Neuronal stem cell (in vitro differentiated cells): ENCODE measurements around the gene ZMAT5.

ENCODE experiments used
- DNase-seq: peaks from one replicate; pipeline ENCODE4 v3.0.0-alpha.2; 2013; ENCODE audit warnings: low spot score
- H2AFZ ChIP-seq: one replicate; pipeline ENCODE4 v1.6.1; 2013; ENCODE audit warnings: mild to moderate bottlenecking, low read length, inconsistent platforms
- H2AK5ac ChIP-seq: 2 replicates; pipeline ENCODE4 v1.6.1; 2013; ENCODE audit warnings: low read depth, mild to moderate bottlenecking, inconsistent platforms, low read length, moderate library complexity, mixed read lengths
- H2BK120ac ChIP-seq: 2 replicates; pipeline ENCODE4 v1.6.1; 2013; ENCODE audit warnings: low read depth, mild to moderate bottlenecking, inconsistent platforms, low read length, moderate library complexity, mixed read lengths
- H2BK12ac ChIP-seq: one replicate; pipeline ENCODE4 v1.6.1; 2013; ENCODE audit warnings: low read length, inconsistent platforms
- H2BK15ac ChIP-seq: 2 replicates; pipeline ENCODE4 v1.6.1; 2013; ENCODE audit warnings: mild to moderate bottlenecking, low read length, inconsistent platforms, mixed read lengths
- H2BK5ac ChIP-seq: one replicate; pipeline ENCODE4 v1.6.1; 2013; ENCODE audit warnings: inconsistent platforms, mild to moderate bottlenecking, low read length, moderate library complexity
- H3K14ac ChIP-seq: one replicate; pipeline ENCODE4 v1.6.1; 2013; ENCODE audit warnings: low read length, inconsistent platforms
- H3K18ac ChIP-seq: 2 replicates; pipeline ENCODE4 v1.6.1; 2013; ENCODE audit warnings: low read length, inconsistent platforms
- H3K23ac ChIP-seq: 2 replicates; pipeline ENCODE4 v1.6.1; 2013; ENCODE audit warnings: low read depth, mild to moderate bottlenecking, mixed read lengths, low read length, inconsistent platforms; ENCODE audit not compliant: poor library complexity
- H3K27ac ChIP-seq: replicated peaks from 3 replicates; pipeline ENCODE4 v1.5.1; 2013; ENCODE audit warnings: low read length, inconsistent platforms
- H3K27me3 ChIP-seq, 3 experiments: 2 replicates each; pipeline ENCODE4 v1.6.1; 2013; ENCODE audit warnings: low read length in 3 of 3, mild to moderate bottlenecking in 2 of 3, inconsistent platforms in 1 of 3, low read depth in 1 of 3, mixed read lengths in 1 of 3, moderate library complexity in 1 of 3; ENCODE audit not compliant: control insufficient read depth in 3 of 3, insufficient read depth in 3 of 3
- H3K36me3 ChIP-seq, 2 donors: replicated peaks in 1 of 2; 2 replicates each; pipeline ENCODE4 v1.6.1; 2013; ENCODE audit warnings: low read length in 2 of 2; ENCODE audit not compliant: control insufficient read depth in 2 of 2, insufficient read depth in 2 of 2
- H3K4ac ChIP-seq: 2 replicates; pipeline ENCODE4 v1.6.1; 2013; ENCODE audit warnings: inconsistent platforms, mild to moderate bottlenecking, low read length, moderate library complexity
- H3K4me1 ChIP-seq, 2 donors: 1 replicate in 1 of 2; 2 replicates in 1 of 2; pipeline ENCODE4 v1.6.1; 2013; ENCODE audit warnings: low read length in 2 of 2, low read depth in 1 of 2; ENCODE audit not compliant: control insufficient read depth in 2 of 2, insufficient read depth in 1 of 2
- H3K4me2 ChIP-seq: one replicate; pipeline ENCODE4 v1.6.1; 2013; ENCODE audit warnings: mild to moderate bottlenecking, low read length, inconsistent platforms; ENCODE audit not compliant: insufficient read depth, poor library complexity, severe bottlenecking
- H3K4me3 ChIP-seq, 2 donors: 2 replicates each; pipeline ENCODE4 v1.5.1; 2013; ENCODE audit warnings: low read length in 2 of 2, mild to moderate bottlenecking in 2 of 2, inconsistent platforms in 1 of 2, moderate library complexity in 1 of 2
- H3K79me1 ChIP-seq: one replicate; pipeline ENCODE4 v1.6.1; 2013; ENCODE audit warnings: low read depth, mild to moderate bottlenecking, inconsistent platforms, low read length, moderate library complexity
- H3K9ac ChIP-seq: one replicate; pipeline ENCODE4 v1.6.1; 2013; ENCODE audit warnings: mild to moderate bottlenecking, low read depth, low read length, inconsistent platforms; ENCODE audit not compliant: poor library complexity
- H3K9me3 ChIP-seq, 2 donors: replicated peaks in 1 of 2; 2 replicates each; pipeline versions ENCODE3 to v1.6.1; 2013; ENCODE audit warnings: low read length in 2 of 2, mild to moderate bottlenecking in 2 of 2, inconsistent platforms in 1 of 2, low read depth in 1 of 2, mixed read lengths in 1 of 2, moderate library complexity in 1 of 2; ENCODE audit not compliant: control insufficient read depth in 2 of 2, insufficient read depth in 1 of 2
- H4K8ac ChIP-seq: one replicate; pipeline ENCODE4 v1.6.1; 2013; ENCODE audit warnings: low read depth, mild to moderate bottlenecking, inconsistent platforms, low read length, moderate library complexity
- H4K91ac ChIP-seq: one replicate; pipeline ENCODE4 v1.6.1; 2013; ENCODE audit warnings: low read length, low read depth, mild to moderate bottlenecking, inconsistent platforms; ENCODE audit not compliant: poor library complexity
- WGBS, 2 donors: extraction: QIAGEN DNeasy Blood & Tissue Kit; methylation state at CpG; one replicate each; pipeline ENCODE4 v1.1.7; 2013; ENCODE audit warnings: missing lambda C conversion rate in 2 of 2, mixed read lengths in 1 of 2; ENCODE audit not compliant: insufficient read length in 2 of 2, insufficient replicate concordance in 1 of 2; ENCODE audit errors: extremely low coverage in 2 of 2; 5-methylcytosine and 5-hydroxymethylcytosine counted together

Gene ZMAT5

DNA sequence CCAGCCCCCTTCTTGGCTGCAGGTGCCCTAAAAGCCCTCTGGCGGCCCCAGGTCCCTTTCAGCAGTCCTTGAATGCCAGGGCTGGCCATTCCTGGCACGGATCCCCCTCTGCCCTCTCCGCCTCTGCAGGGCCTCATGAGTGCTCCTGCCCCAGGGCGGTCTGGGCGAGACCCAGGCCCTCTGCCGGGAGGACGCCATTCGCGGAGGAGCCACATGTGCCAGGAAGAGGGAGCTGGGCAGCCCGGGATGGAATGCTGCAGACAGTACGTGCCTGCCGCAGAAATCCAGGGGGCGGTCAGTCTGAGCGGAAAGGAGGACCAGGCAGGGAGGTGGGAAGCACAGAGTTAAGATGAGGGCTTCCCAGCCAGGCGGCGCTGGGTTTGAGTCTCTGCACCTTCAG, 44.2 kb downstream of the ZMAT5 start:
- Histone ChIP-seq H3K23ac (peak overlapping the region; percentile 67), H3K9ac (no peak overlapping the region), H3K4me3 (no peak overlapping the region), H4K91ac (no peak overlapping the region), H2BK5ac (no peak overlapping the region), H4K8ac (no peak overlapping the region), H3K4me2 (no peak overlapping the region), H3K36me3 (no peaks in the 10 kb centered on the region), H3K79me1 (peaks cover 3% of the 10 kb centered on the region), H3K18ac (no peak overlapping the region), H2AFZ (no peak overlapping the region), H3K14ac (no peak overlapping the region), H2AK5ac (no peak overlapping the region), H2BK120ac (no peak overlapping the region), H3K4me1 (peaks cover 0 to 5% of the 10 kb centered on the region in 2 donors), H2BK12ac (peak overlapping the region; percentile 66), H3K27ac (no peak overlapping the region), H3K9me3 (peaks cover 0 to 2% of the 10 kb centered on the region in 2 donors), H2BK15ac (no peak overlapping the region), H3K27me3 (peaks cover 18 to 77% (median 42%) of the 10 kb centered on the region in 3 experiments), H3K4ac (no peak overlapping the region)
- DNase-seq = no peak
- no CpG with 5 or more reads among the region's 16 CpGs for WGBS, 2 donors

DNA sequence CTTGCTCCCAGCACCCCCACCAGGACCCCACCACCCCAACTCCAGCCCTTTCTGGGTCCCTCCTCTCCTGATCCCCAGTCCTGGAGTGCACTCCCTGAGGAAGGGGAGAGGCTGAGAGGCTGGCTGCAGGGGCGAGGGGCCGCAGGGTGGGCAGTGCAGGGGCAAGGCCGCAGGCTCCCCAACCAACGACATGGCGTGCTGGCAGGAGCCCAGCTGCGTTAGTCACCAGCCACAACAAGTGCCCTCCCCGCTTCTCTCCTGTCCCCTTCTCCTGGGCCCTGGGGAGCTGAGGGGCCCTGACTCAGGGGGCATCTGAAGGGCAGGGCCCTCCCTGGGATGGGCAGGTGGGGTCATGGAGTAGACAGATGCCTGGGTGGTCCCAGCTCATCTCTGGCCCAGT, 44.7 kb downstream of the ZMAT5 start:
- no CpG with 5 or more reads among the region's 7 CpGs for WGBS, 2 donors

DNA sequence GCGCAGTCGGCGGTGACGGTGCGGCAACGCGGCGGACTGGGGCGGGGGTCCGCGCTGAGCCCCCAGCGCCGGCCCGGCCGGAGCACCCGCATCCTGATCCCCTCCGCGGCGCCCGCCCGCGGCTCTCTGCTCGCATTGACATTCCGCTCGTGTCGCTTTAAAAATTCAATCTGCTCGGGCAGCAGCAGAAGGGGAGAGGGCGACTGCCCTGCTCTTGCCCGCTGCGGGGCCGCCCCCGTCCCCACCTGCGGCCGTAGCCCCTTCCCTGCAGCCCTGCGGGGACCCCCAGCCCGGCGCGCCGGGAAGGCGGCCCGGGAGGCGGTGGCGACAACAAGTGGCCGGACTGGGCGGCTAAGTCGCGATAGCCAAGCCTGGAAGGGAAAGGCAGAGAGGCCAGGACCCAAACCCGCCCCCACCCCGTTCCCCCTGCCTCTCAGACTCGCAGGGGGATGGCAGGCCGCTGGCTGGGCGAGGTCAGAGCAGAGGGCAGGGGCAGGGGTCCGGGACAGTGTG, 45.9 kb downstream of the ZMAT5 start:
- Histone ChIP-seq H4K8ac (no peak overlapping the region), H3K4me3 (peak overlapping the region in 1 of 2 donors; percentile 41)

More for the DNA sequence above, 44.7 kb downstream of the ZMAT5 start:
- Histone ChIP-seq H4K91ac (no peak overlapping the region), H3K9ac (no peak overlapping the region), H3K79me1 (peaks cover 3% of the 10 kb centered on the region), H3K4ac (no peak overlapping the region), H2AFZ (no peak overlapping the region), H2BK12ac (no peak overlapping the region), H3K4me1 (peaks cover 0 to 5% of the 10 kb centered on the region in 2 donors), H3K27me3 (peaks cover 18 to 81% (median 44%) of the 10 kb centered on the region in 3 experiments), H2AK5ac (no peak overlapping the region), H3K14ac (no peak overlapping the region), H2BK15ac (no peak overlapping the region), H4K8ac (no peak overlapping the region), H3K18ac (no peak overlapping the region), H3K4me3 (no peak overlapping the region), H3K36me3 (no peaks in the 10 kb centered on the region), H3K4me2 (no peak overlapping the region), H2BK120ac (no peak overlapping the region), H3K23ac (peak overlapping the region; percentile 67), H3K9me3 (peaks cover 0 to 2% of the 10 kb centered on the region in 2 donors), H2BK5ac (no peak overlapping the region), H3K27ac (no peak overlapping the region)
- DNase-seq = no peak

DNA sequence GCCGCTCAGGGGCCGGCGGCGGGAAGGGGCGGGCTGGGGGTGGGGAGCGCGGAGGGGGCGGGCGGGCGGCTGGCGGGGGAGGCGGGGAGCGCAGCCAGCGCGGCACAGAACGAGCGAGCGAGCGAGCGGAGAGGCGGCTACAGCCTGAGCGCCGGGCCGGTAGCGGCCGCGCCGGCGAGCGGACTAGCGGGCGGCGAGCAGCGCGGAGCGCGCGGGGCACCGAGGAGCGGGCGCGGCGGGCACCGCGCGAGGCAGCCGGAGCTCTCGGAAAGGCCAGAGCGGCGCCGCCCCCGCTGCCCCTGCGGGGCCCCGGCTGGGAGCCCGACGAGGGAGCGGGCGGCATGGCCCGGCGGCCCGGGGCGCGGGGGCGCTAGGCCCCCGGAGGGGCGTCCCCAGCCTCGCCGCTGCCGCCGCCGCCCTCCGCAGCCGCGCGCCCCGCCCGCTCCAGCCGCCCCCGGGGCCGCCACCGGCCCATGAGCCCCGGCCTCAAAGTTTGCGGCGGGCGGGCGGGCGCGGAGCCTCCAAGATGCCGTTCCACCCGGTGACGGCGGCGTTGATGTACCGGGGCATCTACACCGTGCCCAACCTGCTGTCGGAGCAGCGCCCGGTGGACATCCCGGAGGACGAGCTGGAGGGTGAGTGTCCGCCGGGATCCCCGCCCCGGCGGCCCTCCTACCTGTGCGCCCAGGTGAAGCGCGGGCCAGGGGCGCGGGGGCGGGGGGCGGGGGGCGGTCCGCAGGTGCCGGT, 46.7 kb downstream of the ZMAT5 start, which contains the start of gene CABP7:
Gene CABP7, plus strand, starts transcription at position 105 of the 747 bp plus-strand sequence. Its CDS starts 422 bp downstream, at position 527.
- H3K4me3 ChIP-seq = peak within 1 kb of the TSS in 1 of 2 donors; percentile 41
- peaks cover 18 to 78% (median 50%) of the 10 kb centered on the region in 3 experiments for H3K27me3 ChIP-seq
- H4K91ac ChIP-seq = no peak within 1 kb of the TSS
- no peak within 1 kb of the TSS for H4K8ac ChIP-seq
- peak within 1 kb of the TSS; percentile 35 for H2AK5ac ChIP-seq
- peak within 1 kb of the TSS; percentile 82 for H3K18ac ChIP-seq
- H2BK120ac ChIP-seq = no peak within 1 kb of the TSS
- H3K36me3 ChIP-seq = no peaks in the 10 kb centered on the region
- peaks cover 0 to 5% of the 10 kb centered on the region in 2 donors for H3K9me3 ChIP-seq
- peak within 1 kb of the TSS; percentile 66 for H3K4me2 ChIP-seq
- peaks cover 0 to 3% of the 10 kb centered on the region in 2 donors for H3K4me1 ChIP-seq
- H3K79me1 ChIP-seq = peaks cover 2% of the 10 kb centered on the region
- H2BK15ac ChIP-seq = no peak within 1 kb of the TSS
- H2AFZ ChIP-seq = peak within 1 kb of the TSS; percentile 51
- no CpG with 5 or more reads among the region's 115 CpGs for WGBS, 2 donors
- H3K27ac ChIP-seq = no peak within 1 kb of the TSS
- H3K23ac ChIP-seq = peak within 1 kb of the TSS; percentile 50
- H2BK12ac ChIP-seq = no peak within 1 kb of the TSS
- H3K4ac ChIP-seq = no peak within 1 kb of the TSS
- no peak within 1 kb of the TSS for H2BK5ac ChIP-seq
- no peak for DNase-seq
- no peak within 1 kb of the TSS for H3K9ac ChIP-seq
- H3K14ac ChIP-seq = no peak within 1 kb of the TSS

More for the DNA sequence above, 45.9 kb downstream of the ZMAT5 start:
- H3K9me3 ChIP-seq = peaks cover 0 to 4% of the 10 kb centered on the region in 2 donors
- H2AK5ac ChIP-seq = no peak overlapping the region
- H3K27ac ChIP-seq = no peak overlapping the region
- no CpG with 5 or more reads among the region's 53 CpGs for WGBS, 2 donors
- no peak overlapping the region for H2BK12ac ChIP-seq
- H3K18ac ChIP-seq = peak overlapping the region; percentile 76
- peaks cover 18 to 86% (median 48%) of the 10 kb centered on the region in 3 experiments for H3K27me3 ChIP-seq
- peak overlapping the region; percentile 51 for H2AFZ ChIP-seq
- peak overlapping the region; percentile 24 for H2BK5ac ChIP-seq
- peaks cover 0 to 3% of the 10 kb centered on the region in 2 donors for H3K4me1 ChIP-seq
- H3K79me1 ChIP-seq = peaks cover 4% of the 10 kb centered on the region
- no peak overlapping the region for H3K4ac ChIP-seq
- no peak overlapping the region for H4K91ac ChIP-seq
- H3K36me3 ChIP-seq = no peaks in the 10 kb centered on the region
- no peak for DNase-seq
- peak overlapping the region; percentile 71 for H3K14ac ChIP-seq
- H2BK15ac ChIP-seq = no peak overlapping the region
- H2BK120ac ChIP-seq = no peak overlapping the region
- H3K9ac ChIP-seq = no peak overlapping the region
- no peak overlapping the region for H3K23ac ChIP-seq
- peak overlapping the region; percentile 28 for H3K4me2 ChIP-seq
